OCI-LY1 (cell line): Measurements from ENCODE around the gene COL6A3.

Experiments used
- EZH2 ChIP-seq: fragments of 200-600 bp; sonication (generic), shearing (Covaris generic); IDR thresholded peaks from 2 replicates; pipeline ENCODE4 v1.8.0; 2017; ENCODE audit warnings: borderline replicate concordance, mixed run types, mild to moderate bottlenecking, antibody characterized with exemption, low read length, moderate library complexity, mixed read lengths
- TF ChIP-seq, protein P1 (sequence below): fragments of 200-600 bp; sonication (generic), shearing (Covaris generic); IDR thresholded peaks from 2 replicates; pipeline ENCODE4 v1.5.1; 2017; ENCODE audit warnings: mild to moderate bottlenecking, antibody characterized with exemption, low read length, moderate library complexity, mixed read lengths

DNA sequence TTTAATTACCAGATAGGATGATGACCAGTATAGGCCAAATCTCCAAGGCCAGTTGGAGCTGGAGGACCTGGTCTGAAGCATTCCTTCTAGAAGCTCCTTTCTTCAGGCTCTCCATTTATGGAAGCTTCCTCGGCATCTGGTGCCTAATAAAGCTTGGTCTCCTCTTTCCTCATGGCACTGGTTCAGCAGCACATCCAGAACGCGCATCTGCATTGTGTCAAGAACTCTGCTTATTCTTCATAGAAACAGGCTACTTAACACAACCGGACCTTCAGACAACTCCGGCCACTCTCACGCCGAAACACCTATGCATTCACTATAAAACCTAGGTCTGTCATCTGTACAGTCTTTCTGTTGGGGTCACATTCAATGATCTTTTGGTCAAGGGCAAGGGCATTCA, 99.8 kb downstream of the COL6A3 start:
- TF ChIP-seq, protein P1, sequence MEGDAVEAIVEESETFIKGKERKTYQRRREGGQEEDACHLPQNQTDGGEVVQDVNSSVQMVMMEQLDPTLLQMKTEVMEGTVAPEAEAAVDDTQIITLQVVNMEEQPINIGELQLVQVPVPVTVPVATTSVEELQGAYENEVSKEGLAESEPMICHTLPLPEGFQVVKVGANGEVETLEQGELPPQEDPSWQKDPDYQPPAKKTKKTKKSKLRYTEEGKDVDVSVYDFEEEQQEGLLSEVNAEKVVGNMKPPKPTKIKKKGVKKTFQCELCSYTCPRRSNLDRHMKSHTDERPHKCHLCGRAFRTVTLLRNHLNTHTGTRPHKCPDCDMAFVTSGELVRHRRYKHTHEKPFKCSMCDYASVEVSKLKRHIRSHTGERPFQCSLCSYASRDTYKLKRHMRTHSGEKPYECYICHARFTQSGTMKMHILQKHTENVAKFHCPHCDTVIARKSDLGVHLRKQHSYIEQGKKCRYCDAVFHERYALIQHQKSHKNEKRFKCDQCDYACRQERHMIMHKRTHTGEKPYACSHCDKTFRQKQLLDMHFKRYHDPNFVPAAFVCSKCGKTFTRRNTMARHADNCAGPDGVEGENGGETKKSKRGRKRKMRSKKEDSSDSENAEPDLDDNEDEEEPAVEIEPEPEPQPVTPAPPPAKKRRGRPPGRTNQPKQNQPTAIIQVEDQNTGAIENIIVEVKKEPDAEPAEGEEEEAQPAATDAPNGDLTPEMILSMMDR: no peak
- TF ChIP-seq EZH2: no peak
